HEK293 (cell line): Measurements from ENCODE around the gene CADPS2.

Experiments used
- ZBTB1 ChIP-seq: fragments of 450-650 bp; formaldehyde crosslinking; IDR thresholded peaks from 2 replicates; pipeline ENCODE4 v1.5.1; 2016; ENCODE audit warnings: missing biosample characterization, missing genetic modification characterization
- ZNF114 ChIP-seq: fragments of 450-650 bp; formaldehyde crosslinking; IDR thresholded peaks from 2 replicates; pipeline ENCODE4 v1.5.0; 2017; ENCODE audit warnings: missing biosample characterization, missing genetic modification characterization
- ZNF138 ChIP-seq: fragments of 450-650 bp; formaldehyde crosslinking; IDR thresholded peaks from 2 replicates; pipeline ENCODE4 v1.5.1; 2016; ENCODE audit warnings: missing biosample characterization, missing genetic modification characterization, borderline replicate concordance
- ZNF302 ChIP-seq: fragments of 450-650 bp; formaldehyde crosslinking; IDR thresholded peaks from 2 replicates; pipeline ENCODE4 v1.5.1; 2016; ENCODE audit warnings: missing biosample characterization, missing genetic modification characterization, low read depth
- ZNF600 ChIP-seq: fragments of 450-650 bp; formaldehyde crosslinking; IDR thresholded peaks from 2 replicates; pipeline ENCODE4 v1.5.1; 2016; ENCODE audit warnings: missing biosample characterization, missing genetic modification characterization
- ZNF658 ChIP-seq: fragments of 450-650 bp; formaldehyde crosslinking; IDR thresholded peaks from 2 replicates; pipeline ENCODE4; 2016; ENCODE audit warnings: missing biosample characterization, missing genetic modification characterization
- ZNF768 ChIP-seq: fragments of 450-650 bp; formaldehyde crosslinking; IDR thresholded peaks from 2 replicates; pipeline ENCODE4 v1.5.1; 2018; ENCODE audit warnings: missing biosample characterization, mild to moderate bottlenecking, missing genetic modification characterization
- TF ChIP-seq, protein P1 (sequence below): fragments of 450-650 bp; formaldehyde crosslinking; IDR thresholded peaks from 2 replicates; pipeline ENCODE4 v1.5.1; 2016; ENCODE audit warnings: missing biosample characterization, missing genetic modification characterization
- TF ChIP-seq, protein P2 (sequence below): fragments of 450-650 bp; formaldehyde crosslinking; IDR thresholded peaks from 2 replicates; pipeline ENCODE4 v1.5.1; 2016; ENCODE audit warnings: missing biosample characterization, missing genetic modification characterization
- TF ChIP-seq, protein P3 (sequence below): fragments of 450-650 bp; formaldehyde crosslinking; IDR thresholded peaks from 2 replicates; pipeline ENCODE4 v1.5.1; 2016; ENCODE audit warnings: missing biosample characterization, missing genetic modification characterization
- TF ChIP-seq, protein P4 (sequence below): fragments of 450-650 bp; formaldehyde crosslinking; optimal IDR thresholded peaks from 2 replicates; pipeline ENCODE3; 2016; ENCODE audit warnings: missing biosample characterization, mild to moderate bottlenecking, missing genetic modification characterization
- TF ChIP-seq, protein P5 (sequence below): fragments of 450-650 bp; formaldehyde crosslinking; IDR thresholded peaks from 2 replicates; pipeline ENCODE4 v1.5.1; 2016; ENCODE audit warnings: missing biosample characterization, missing genetic modification characterization
- TF ChIP-seq, protein P6 (sequence below): fragments of 450-650 bp; formaldehyde crosslinking; IDR thresholded peaks from 2 replicates; pipeline ENCODE4 v1.5.1; 2017; ENCODE audit warnings: missing biosample characterization, mild to moderate bottlenecking, missing genetic modification characterization, moderate library complexity
- TF ChIP-seq, protein P7 (sequence below): fragments of 450-650 bp; formaldehyde crosslinking; IDR thresholded peaks from 2 replicates; pipeline ENCODE4 v1.5.1; 2016; ENCODE audit warnings: missing biosample characterization, missing genetic modification characterization

DNA sequence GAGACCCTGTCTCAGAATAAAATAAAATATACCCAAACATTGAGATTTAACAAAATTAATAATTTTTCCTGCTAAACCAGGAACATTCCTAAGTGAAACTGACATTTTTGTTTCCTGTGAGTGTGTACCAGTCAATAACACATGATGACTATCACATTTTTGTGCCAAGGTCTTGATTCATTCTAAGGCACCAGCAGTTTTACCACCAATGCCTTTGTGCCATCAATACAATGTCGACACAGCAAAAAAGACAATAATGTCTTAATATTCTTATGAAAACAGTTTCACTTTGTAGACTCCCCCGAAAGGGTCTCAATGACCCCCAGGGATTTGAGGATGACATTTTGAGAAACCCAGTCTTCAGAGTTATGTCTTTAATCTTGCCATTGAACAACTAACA lies 7.2 kb upstream of the CADPS2 start:
- TF ChIP-seq, protein P1, sequence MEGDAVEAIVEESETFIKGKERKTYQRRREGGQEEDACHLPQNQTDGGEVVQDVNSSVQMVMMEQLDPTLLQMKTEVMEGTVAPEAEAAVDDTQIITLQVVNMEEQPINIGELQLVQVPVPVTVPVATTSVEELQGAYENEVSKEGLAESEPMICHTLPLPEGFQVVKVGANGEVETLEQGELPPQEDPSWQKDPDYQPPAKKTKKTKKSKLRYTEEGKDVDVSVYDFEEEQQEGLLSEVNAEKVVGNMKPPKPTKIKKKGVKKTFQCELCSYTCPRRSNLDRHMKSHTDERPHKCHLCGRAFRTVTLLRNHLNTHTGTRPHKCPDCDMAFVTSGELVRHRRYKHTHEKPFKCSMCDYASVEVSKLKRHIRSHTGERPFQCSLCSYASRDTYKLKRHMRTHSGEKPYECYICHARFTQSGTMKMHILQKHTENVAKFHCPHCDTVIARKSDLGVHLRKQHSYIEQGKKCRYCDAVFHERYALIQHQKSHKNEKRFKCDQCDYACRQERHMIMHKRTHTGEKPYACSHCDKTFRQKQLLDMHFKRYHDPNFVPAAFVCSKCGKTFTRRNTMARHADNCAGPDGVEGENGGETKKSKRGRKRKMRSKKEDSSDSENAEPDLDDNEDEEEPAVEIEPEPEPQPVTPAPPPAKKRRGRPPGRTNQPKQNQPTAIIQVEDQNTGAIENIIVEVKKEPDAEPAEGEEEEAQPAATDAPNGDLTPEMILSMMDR (tag by site-specific recombination) = no peak
- TF ChIP-seq, protein P2, sequence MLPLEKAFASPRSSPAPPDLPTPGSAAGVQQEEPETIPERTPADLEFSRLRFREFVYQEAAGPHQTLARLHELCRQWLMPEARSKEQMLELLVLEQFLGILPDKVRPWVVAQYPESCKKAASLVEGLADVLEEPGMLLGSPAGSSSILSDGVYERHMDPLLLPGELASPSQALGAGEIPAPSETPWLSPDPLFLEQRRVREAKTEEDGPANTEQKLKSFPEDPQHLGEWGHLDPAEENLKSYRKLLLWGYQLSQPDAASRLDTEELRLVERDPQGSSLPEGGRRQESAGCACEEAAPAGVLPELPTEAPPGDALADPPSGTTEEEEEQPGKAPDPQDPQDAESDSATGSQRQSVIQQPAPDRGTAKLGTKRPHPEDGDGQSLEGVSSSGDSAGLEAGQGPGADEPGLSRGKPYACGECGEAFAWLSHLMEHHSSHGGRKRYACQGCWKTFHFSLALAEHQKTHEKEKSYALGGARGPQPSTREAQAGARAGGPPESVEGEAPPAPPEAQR (tag by site-specific recombination) = no peak
- TF ChIP-seq ZNF114 (no peak), ZNF768 (tag by site-specific recombination) (no peak), ZNF302 (tag by site-specific recombination) (no peak), ZNF658 (tag by site-specific recombination) (no peak), ZNF138 (tag by site-specific recombination) (no peak), ZNF600 (tag by site-specific recombination) (no peak), ZBTB1 (tag by site-specific recombination) (no peak)
- TF ChIP-seq, protein P3, sequence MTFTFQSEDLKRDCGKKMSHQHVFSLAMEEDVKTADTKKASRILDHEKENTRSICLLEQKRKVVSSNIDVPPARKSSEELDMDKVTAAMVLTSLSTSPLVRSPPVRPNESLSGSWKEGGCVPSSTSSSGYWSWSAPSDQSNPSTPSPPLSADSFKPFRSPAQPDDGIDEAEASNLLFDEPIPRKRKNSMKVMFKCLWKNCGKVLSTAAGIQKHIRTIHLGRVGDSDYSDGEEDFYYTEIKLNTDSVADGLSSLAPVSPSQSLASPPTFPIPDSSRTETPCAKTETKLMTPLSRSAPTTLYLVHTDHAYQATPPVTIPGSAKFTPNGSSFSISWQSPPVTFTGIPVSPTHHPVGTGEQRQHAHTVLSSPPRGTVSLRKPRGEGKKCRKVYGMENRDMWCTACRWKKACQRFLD (tag by site-specific recombination) = no peak
- TF ChIP-seq, protein P4, sequence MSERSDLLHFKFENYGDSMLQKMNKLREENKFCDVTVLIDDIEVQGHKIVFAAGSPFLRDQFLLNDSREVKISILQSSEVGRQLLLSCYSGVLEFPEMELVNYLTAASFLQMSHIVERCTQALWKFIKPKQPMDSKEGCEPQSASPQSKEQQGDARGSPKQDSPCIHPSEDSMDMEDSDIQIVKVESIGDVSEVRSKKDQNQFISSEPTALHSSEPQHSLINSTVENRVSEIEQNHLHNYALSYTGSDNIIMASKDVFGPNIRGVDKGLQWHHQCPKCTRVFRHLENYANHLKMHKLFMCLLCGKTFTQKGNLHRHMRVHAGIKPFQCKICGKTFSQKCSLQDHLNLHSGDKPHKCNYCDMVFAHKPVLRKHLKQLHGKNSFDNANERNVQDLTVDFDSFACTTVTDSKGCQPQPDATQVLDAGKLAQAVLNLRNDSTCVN (tag by site-specific recombination) = no peak
- TF ChIP-seq, protein P5, sequence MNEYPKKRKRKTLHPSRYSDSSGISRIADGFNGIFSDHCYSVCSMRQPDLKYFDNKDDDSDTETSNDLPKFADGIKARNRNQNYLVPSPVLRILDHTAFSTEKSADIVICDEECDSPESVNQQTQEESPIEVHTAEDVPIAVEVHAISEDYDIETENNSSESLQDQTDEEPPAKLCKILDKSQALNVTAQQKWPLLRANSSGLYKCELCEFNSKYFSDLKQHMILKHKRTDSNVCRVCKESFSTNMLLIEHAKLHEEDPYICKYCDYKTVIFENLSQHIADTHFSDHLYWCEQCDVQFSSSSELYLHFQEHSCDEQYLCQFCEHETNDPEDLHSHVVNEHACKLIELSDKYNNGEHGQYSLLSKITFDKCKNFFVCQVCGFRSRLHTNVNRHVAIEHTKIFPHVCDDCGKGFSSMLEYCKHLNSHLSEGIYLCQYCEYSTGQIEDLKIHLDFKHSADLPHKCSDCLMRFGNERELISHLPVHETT (tag by site-specific recombination) = no peak
- TF ChIP-seq, protein P6, sequence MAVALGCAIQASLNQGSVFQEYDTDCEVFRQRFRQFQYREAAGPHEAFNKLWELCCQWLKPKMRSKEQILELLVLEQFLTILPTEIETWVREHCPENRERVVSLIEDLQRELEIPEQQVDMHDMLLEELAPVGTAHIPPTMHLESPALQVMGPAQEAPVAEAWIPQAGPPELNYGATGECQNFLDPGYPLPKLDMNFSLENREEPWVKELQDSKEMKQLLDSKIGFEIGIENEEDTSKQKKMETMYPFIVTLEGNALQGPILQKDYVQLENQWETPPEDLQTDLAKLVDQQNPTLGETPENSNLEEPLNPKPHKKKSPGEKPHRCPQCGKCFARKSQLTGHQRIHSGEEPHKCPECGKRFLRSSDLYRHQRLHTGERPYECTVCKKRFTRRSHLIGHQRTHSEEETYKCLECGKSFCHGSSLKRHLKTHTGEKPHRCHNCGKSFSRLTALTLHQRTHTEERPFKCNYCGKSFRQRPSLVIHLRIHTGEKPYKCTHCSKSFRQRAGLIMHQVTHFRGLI = no peak
- TF ChIP-seq, protein P7, sequence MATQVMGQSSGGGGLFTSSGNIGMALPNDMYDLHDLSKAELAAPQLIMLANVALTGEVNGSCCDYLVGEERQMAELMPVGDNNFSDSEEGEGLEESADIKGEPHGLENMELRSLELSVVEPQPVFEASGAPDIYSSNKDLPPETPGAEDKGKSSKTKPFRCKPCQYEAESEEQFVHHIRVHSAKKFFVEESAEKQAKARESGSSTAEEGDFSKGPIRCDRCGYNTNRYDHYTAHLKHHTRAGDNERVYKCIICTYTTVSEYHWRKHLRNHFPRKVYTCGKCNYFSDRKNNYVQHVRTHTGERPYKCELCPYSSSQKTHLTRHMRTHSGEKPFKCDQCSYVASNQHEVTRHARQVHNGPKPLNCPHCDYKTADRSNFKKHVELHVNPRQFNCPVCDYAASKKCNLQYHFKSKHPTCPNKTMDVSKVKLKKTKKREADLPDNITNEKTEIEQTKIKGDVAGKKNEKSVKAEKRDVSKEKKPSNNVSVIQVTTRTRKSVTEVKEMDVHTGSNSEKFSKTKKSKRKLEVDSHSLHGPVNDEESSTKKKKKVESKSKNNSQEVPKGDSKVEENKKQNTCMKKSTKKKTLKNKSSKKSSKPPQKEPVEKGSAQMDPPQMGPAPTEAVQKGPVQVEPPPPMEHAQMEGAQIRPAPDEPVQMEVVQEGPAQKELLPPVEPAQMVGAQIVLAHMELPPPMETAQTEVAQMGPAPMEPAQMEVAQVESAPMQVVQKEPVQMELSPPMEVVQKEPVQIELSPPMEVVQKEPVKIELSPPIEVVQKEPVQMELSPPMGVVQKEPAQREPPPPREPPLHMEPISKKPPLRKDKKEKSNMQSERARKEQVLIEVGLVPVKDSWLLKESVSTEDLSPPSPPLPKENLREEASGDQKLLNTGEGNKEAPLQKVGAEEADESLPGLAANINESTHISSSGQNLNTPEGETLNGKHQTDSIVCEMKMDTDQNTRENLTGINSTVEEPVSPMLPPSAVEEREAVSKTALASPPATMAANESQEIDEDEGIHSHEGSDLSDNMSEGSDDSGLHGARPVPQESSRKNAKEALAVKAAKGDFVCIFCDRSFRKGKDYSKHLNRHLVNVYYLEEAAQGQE (tag by site-specific recombination) = no peak
